Stimulated activated naive B cell treated with anti-CD40 and anti-IgM and Interleukin-4, amounts not matched to agents 10 μg/mL and 1 μg/mL and 100 μg/mL, for 72 hours (primary cell): ENCODE measurements around the gene SMC3.
"Not testable (repeated sequence)": the region's sequence is repeated elsewhere in the genome, so short reads cannot be mapped to it uniquely, and the experiment has no call there.

ENCODE experiments used
- ATAC-seq, 2 donors: fragments of 150-1000 bp; cut with Tn5 transposase; replicated peaks; 2 replicates each; pipeline ENCODE4 v1.10.0; 2021; ENCODE audit warnings: moderate library complexity in 1 of 2
- DNase-seq: peaks from one replicate; pipeline ENCODE4 v3.0.0; 2021
- H3K27ac Mint-ChIP-seq: one replicate; pipeline ENCODE4 v1.8.0; 2022; ENCODE audit warnings: mild to moderate bottlenecking, mixed read lengths
- H3K27me3 Mint-ChIP-seq, 2 donors: one replicate each; pipeline ENCODE4 v1.8.0; 2022; ENCODE audit warnings: mixed read lengths in 2 of 2
- H3K36me3 Mint-ChIP-seq, 2 donors: one replicate each; pipeline ENCODE4 v1.8.0; 2022; ENCODE audit warnings: mixed read lengths in 2 of 2, mild to moderate bottlenecking in 1 of 2
- H3K4me1 Mint-ChIP-seq, 2 donors: one replicate each; pipeline ENCODE4 v1.8.0; 2022; ENCODE audit warnings: mixed read lengths in 2 of 2, mild to moderate bottlenecking in 1 of 2
- H3K4me3 Mint-ChIP-seq, 2 donors: one replicate each; pipeline ENCODE4 v1.8.0; 2022; ENCODE audit warnings: mild to moderate bottlenecking in 2 of 2, mixed read lengths in 2 of 2, moderate library complexity in 1 of 2
- H3K9me3 Mint-ChIP-seq, 2 donors: one replicate each; pipeline ENCODE4 v1.8.0; 2022; ENCODE audit warnings: mixed read lengths in 2 of 2, mild to moderate bottlenecking in 1 of 2

SMC3 gene

GRCh38 chr10:110567201-110568054, at the start of gene SMC3:
TSS of gene SMC3 (plus strand) at chr10:110567695. CDS start at chr10:110567817, 122 bp downstream.
- Mint-ChIP-seq H3K27me3 (no peaks in the 10 kb centered on the region), H3K27ac (peak within 1 kb of the TSS; percentile 100), H3K4me3 (peak within 1 kb of the TSS; percentile 88 to 93), H3K4me1 (peaks cover 14 to 26% of the 10 kb centered on the region in 2 donors), H3K9me3 (no peaks in the 10 kb centered on the region), H3K36me3 (peaks cover 9 to 15% of the 10 kb centered on the region in 2 donors)
- ATAC-seq: peak; percentile 84 to 89
- DNase-seq: peak; percentile 87

DNA sequence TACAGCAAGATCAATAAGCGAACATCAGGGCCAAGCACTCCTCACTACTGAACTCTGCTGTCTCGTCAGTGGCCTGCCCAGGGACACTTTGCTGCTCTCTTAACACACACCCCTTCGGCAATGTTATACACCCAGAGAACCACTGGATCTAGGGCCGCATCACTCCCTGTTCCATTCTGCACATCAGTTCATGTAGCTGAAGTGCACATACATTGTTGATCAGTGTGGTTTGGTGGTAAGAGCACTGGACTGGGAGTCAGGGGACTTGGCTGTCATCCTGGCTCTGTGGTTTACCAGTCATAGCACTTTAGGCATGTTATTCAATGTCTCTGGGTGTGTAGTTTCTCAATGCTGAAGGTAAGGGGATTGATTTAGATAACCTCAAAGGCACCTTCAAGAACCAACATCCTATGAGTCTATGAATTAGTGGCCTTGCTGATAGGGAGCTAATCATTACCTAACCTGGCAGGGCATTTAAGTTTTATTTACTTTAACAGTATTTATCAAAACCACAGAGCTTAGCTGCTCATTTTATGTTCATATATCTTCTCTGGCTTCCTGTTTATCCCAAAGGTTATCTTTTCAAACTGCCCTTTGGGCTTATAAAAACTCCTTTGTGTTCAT, 45.0 kb upstream of the SMC3 start:
- Mint-ChIP-seq H3K27me3 (no peaks in the 10 kb centered on the region), H3K27ac (no peak overlapping the region), H3K9me3 (no peaks in the 10 kb centered on the region), H3K4me3 (no peak overlapping the region), H3K36me3 (peaks cover 19 to 29% of the 10 kb centered on the region in 2 donors), H3K4me1 (peaks cover 19 to 31% of the 10 kb centered on the region in 2 donors)
- peak; percentile 21 to 34 for ATAC-seq
- no peak for DNase-seq

DNA sequence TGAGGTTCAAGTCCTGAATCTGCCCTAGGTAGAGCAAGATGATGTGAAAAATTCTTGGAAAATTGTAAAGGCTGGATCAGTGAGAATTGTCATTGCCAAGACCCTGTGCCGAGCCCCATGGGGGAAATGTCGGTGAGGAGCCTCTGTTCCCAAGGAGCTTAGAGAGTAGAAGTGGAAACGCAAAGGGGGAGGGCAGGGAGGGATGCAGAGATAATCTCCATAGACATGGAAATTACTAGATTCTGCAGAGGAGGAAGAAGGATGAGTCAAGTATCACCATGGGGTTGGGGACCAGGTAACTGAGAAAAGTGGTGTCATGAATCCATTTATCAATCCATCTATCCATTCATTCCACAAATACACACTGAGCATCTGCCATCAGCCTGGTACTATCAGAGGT, 43.8 kb upstream of the SMC3 start:
- DNase-seq (no peak), ATAC-seq (no peak)
- H3K36me3 Mint-ChIP-seq: peaks cover 19 to 29% of the 10 kb centered on the region in 2 donors
- H3K27ac Mint-ChIP-seq: no peak overlapping the region
- no peak overlapping the region for H3K4me3 Mint-ChIP-seq
- H3K9me3 Mint-ChIP-seq: no peaks in the 10 kb centered on the region
- H3K4me1 Mint-ChIP-seq: peaks cover 28 to 42% of the 10 kb centered on the region in 2 donors
- no peaks in the 10 kb centered on the region for H3K27me3 Mint-ChIP-seq

DNA sequence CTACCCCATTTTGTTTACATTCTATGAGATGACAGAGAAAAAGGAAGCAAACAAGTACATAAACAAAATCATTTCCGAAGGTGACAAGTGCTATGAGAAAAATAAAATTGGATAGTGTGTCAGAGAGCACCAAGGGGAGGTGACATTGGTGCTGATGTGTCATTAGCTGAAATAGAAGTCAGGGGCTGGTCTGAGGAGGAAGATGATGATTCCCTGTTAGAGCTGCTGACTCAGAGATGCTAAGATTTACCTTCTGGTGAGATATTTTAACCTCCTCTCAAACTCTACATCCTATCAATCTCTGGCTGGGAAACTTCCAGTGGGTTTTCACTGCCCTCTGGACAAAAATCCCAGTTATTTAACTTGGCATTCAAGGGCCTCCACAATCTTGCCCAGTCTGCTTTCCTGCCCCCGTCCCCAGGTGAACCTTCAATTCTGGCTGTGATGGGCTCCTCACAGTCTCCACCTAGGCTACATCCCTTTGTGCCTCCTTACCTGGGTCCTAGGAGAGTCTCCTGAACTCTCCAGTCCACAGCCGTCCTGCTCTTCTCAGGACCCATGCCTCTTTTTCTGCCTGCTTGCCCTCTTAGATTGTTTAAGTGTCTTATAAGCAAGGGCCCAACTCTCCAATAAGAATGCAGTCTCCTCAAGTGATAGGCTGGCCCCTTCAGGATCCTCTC, 43.2 kb upstream of the SMC3 start:
- ATAC-seq (no peak), DNase-seq (no peak)
- H3K4me3 Mint-ChIP-seq: no peak overlapping the region
- H3K9me3 Mint-ChIP-seq: no peaks in the 10 kb centered on the region
- no peak overlapping the region for H3K27ac Mint-ChIP-seq
- H3K4me1 Mint-ChIP-seq: peaks cover 32 to 48% of the 10 kb centered on the region in 2 donors
- H3K36me3 Mint-ChIP-seq: peaks cover 16 to 24% of the 10 kb centered on the region in 2 donors
- no peaks in the 10 kb centered on the region for H3K27me3 Mint-ChIP-seq

DNA sequence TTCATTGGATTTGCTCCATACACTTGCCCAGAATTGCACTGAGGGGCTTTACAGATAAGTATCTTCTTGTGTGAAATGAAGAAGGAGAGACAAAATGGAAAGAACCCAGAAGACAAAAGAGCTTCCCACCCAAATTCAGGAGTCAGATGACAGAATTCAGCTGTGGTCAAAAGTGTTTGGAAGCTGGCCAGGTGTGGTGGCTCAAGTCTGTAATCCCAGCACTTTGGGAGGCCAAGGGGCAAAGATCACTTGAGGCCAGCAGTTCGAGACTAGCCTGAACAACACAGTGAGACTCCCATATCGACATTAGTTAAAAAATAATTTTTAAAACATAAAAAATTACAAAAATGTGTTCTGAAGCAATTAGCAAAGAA, 42.6 kb upstream of the SMC3 start:
- H3K27ac Mint-ChIP-seq: no peak overlapping the region
- no peaks in the 10 kb centered on the region for H3K9me3 Mint-ChIP-seq

DNA sequence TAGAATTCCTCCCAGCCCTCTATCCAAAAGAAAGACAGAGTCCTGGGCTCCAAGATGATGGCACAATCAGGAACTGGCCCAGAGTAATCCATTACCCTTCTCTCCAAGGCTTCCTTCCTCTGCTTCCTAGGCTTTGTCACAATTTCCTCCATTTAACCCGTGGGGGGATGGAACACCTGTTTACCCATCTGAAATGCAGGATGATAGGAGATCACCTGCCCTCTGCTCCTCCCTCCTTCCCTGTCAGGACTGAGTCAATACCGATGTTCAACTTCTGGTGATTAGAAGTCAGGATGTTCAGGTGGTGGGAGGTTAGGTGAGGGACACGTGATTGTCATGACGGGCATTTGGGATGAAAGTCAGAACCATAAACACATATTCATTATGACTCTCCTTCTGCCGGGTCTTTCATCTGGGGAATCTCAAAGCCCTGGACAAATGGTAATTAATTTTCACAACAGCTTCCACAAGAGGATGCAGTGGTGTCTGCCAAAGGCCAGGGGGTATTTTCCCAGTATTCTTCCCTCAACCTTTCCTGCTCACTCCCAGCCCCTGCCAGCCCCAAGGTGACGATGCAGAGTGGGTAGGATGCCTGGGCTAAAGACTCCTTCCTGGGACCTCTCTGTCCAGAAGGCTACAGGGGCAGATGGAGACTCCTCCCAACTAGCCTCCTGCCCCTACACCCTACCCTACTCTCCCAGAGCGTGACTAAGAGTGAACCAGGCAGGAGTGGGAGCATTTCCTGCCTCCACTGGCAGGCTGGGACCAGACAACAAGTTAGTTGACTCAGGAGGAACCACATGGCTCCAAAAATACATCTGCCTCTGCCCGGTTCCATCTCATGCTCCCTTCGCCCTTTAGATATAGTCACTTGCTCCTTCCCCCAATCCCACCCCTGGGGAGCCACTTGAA, 41.9 kb upstream of the SMC3 start:
- DNase-seq (no peak), ATAC-seq (no peak)
- Mint-ChIP-seq H3K27ac (peak overlapping the region; percentile 39), H3K36me3 (peaks cover 13 to 22% of the 10 kb centered on the region in 2 donors), H3K4me3 (no peak overlapping the region), H3K9me3 (no peaks in the 10 kb centered on the region), H3K4me1 (peaks cover 37 to 61% of the 10 kb centered on the region in 2 donors), H3K27me3 (no peaks in the 10 kb centered on the region)

More for the DNA sequence above, 42.6 kb upstream of the SMC3 start:
- DNase-seq (no peak), ATAC-seq (no peak)
- Mint-ChIP-seq H3K36me3 (peaks cover 16 to 24% of the 10 kb centered on the region in 2 donors), H3K4me3 (no peak overlapping the region), H3K27me3 (no peaks in the 10 kb centered on the region), H3K4me1 (peaks cover 36 to 53% of the 10 kb centered on the region in 2 donors)

DNA sequence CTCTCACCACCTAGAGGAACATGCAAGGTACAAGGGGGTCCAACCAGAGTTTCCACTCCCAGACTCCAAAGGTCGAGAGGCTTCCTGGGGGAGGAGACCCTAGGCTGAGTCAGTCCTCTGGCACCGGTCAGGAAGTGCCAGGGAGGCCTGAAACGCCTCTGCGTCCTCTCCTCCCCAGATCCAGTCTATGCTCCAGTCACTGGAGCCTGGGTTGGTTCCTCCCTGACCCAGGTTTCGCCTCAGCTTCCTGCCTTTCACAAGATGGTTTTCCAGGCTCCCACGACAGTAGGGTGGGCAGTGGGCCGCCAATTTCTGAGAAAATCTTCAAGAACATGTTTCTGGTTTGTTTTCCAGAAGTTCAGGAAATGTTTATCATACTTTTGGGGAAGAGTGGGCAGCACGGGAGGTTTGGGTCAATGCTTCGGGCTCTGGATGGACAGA, 39.7 kb upstream of the SMC3 start:
- Mint-ChIP-seq H3K4me3 (peak overlapping the region; percentile 19 to 31), H3K36me3 (peaks cover 8 to 15% of the 10 kb centered on the region in 2 donors), H3K4me1 (peaks cover 38 to 63% of the 10 kb centered on the region in 2 donors), H3K27me3 (no peaks in the 10 kb centered on the region), H3K27ac (peak overlapping the region; percentile 16), H3K9me3 (no peaks in the 10 kb centered on the region)
- no peak for DNase-seq
- no peak for ATAC-seq

DNA sequence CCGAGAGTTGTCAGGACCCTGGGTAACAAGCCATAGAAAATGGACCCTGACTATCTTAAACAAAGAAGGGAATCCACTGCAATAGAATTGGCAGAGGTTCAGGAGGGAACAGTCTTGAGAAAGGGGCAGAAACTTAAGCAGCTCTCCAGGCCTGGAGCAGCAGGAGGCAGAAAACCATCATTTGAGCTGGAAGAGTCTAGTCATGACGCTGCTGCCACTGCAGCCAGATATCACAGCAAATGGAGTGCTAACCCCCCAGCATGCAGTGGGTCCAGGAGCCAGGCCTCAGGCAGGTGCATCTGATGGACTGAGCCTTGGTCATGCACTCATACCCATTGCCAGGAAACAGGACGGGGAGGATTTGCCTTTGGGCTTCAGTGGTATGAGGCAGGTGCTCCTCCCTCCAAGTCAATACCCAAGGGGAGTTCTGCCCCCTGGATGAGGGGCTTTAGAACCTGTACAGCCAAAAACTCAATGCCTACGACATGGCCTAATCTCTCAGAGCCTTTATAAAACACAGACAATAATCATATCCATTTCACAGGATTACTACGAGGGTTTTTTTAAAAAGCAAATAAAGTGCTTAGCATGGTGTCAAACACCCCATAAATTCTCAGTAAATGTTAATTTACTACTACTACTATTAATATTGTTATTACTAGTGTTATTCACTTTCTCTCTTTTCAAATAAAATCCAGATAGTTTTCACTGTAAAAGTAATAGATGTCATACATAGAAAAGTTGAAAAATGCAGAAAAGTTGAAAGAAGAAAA, 39.1 kb upstream of the SMC3 start:
- ATAC-seq (peak; percentile 19 to 51), DNase-seq (no peak)
- H3K4me1 Mint-ChIP-seq: peaks cover 40 to 68% of the 10 kb centered on the region in 2 donors
- H3K36me3 Mint-ChIP-seq: peaks cover 8 to 13% of the 10 kb centered on the region in 2 donors
- peak overlapping the region; percentile 16 for H3K27ac Mint-ChIP-seq
- no peaks in the 10 kb centered on the region for H3K9me3 Mint-ChIP-seq
- no peak overlapping the region for H3K4me3 Mint-ChIP-seq
- H3K27me3 Mint-ChIP-seq: no peaks in the 10 kb centered on the region

DNA sequence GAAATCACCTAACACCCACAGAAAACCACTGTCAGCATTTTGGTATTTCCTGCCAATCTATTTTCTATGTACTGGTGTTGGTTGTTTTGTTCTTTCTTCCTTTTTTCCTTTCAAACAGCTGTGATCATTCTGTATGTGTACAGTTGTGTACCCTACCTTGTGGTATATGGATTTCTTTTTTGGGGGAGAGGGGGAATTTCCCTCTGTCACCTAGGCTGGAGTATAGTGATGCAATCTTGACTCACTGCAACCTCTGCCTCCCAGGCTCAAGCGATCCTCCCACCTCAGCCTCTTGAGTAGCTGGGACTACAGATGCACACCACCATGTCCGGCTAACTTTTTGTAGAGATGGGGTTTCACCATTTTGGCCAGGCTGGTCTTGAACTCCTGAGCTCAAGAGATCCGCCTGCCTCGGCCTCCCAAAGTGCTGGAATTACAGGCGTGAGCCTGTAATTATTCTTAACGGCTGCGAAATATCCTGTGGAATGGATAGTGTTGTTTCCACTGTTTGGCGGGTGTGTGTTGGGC, 38.4 kb upstream of the SMC3 start:
- H3K9me3 Mint-ChIP-seq, H3K27me3 Mint-ChIP-seq: not testable (repeated sequence)
- DNase-seq (peak; percentile 53), ATAC-seq (peak; percentile 92 to 95)
- H3K4me3 Mint-ChIP-seq: peak overlapping the region in 1 of 2 donors; percentile 47
- H3K4me1 Mint-ChIP-seq: peaks cover 40 to 74% of the 10 kb centered on the region in 2 donors
- H3K27ac Mint-ChIP-seq: peak overlapping the region; percentile 2
- peaks cover 6 to 11% of the 10 kb centered on the region in 2 donors for H3K36me3 Mint-ChIP-seq

DNA sequence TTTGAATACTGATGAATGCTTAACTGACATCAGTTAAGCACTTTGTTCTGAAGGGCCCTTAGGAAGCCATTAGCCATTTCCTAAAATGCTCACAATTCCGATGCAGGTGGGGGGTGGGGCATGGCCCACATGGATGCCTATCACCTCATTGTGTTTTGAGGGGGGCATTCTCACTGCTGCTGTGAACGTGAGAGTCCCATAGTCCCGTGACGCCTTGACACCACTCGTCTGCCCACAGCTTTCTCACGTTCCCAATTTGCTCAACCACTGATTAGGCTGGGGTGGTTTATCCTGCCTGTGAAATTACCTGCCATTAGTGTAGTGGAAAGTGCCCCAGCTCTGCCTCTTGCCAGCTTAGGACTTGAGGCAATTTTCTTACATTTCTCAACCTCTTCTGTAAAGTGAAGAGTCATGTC, 37.9 kb upstream of the SMC3 start:
- H3K9me3 Mint-ChIP-seq: no peaks in the 10 kb centered on the region
- DNase-seq (no peak), ATAC-seq (peak; percentile 8 to 17)
- H3K36me3 Mint-ChIP-seq: peaks cover 3 to 8% of the 10 kb centered on the region in 2 donors
- H3K4me1 Mint-ChIP-seq: peaks cover 40 to 74% of the 10 kb centered on the region in 2 donors
- H3K27ac Mint-ChIP-seq: peak overlapping the region; percentile 39
- H3K27me3 Mint-ChIP-seq: no peaks in the 10 kb centered on the region
- H3K4me3 Mint-ChIP-seq: peak overlapping the region in 1 of 2 donors; percentile 48

DNA sequence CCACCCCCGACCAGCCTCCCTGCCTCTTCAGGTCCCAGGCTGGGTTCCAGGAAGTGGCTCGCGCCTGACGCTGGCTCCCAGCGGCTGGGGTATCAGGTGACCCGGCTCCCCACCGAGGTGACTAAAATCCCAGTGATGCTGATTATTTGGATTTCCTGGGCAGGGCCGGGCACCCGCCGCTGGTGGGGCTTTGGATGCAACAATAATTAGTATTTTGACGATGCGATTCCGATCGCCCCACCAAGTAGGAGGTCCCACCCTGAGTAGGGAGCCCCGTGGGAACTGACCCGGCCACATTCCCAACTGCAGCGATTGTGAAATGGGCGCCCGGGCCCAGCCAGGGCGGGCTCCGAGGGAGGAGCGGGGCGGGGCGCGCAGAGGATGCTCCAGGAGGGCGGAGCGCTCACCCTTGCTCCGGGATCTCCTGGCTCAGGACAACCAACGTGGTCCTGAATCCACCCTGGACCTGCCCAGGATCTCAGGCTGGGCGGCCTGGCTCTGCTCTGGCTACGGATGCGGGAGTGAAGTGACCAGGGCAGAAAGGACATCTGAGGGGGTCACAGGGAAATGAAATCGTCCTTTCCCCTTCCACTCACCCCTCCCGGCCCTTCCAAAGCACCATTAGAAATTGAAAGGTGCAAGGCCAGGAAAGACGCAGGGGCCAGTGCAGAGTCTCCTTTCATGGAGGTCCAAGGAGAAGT, 37.2 kb upstream of the SMC3 start:
- no peak for DNase-seq
- Mint-ChIP-seq H3K36me3 (peaks cover 3 to 6% of the 10 kb centered on the region in 2 donors), H3K27ac (no peak overlapping the region), H3K4me3 (peak overlapping the region in 1 of 2 donors; percentile 48), H3K9me3 (no peaks in the 10 kb centered on the region), H3K4me1 (peaks cover 40 to 77% of the 10 kb centered on the region in 2 donors), H3K27me3 (no peaks in the 10 kb centered on the region)
- no peak for ATAC-seq

DNA sequence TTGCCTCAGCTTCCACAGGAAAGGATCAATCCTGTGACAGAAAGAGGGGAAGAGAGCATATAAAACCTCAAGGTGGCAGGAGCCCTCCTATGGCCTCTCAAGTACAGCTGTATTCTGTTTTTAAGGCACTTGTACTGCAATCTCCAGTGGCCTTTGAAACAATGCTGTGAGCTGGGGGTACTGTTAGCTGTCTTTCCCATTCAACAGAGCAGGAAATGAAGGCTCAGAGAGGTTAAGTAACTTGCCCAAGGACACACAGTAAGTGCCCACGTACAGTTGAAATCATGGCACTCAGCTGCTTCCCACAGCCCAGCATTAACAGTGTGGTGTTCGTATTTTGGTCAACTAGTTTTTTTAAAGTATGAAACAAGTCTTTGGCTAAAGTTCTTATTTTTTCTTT, 35.8 kb upstream of the SMC3 start:
- ATAC-seq (no peak), DNase-seq (no peak)
- H3K9me3 Mint-ChIP-seq: no peaks in the 10 kb centered on the region
- no peak overlapping the region for H3K27ac Mint-ChIP-seq
- no peak overlapping the region for H3K4me3 Mint-ChIP-seq
- H3K36me3 Mint-ChIP-seq: peaks cover 0 to 3% of the 10 kb centered on the region in 2 donors
- H3K27me3 Mint-ChIP-seq: no peaks in the 10 kb centered on the region
- H3K4me1 Mint-ChIP-seq: peaks cover 45 to 79% of the 10 kb centered on the region in 2 donors
